Tibial nerve (tissue), 4 donors: Measurements from ENCODE around the gene CAMK1D. TPM values are rescaled to one million over a fixed set of nuclear protein-coding genes. Genes with fewer than 3 reads are reported as not detected.

Source experiments
- DNase-seq, 2 donors: peaks; one replicate each; pipeline ENCODE4 v3.0.0-alpha.2; 2019; ENCODE audit warnings: low spot score in 2 of 2
- H3K27ac ChIP-seq, 4 donors: fragments of 200-600 bp; sonication (generic) in 3 of 4; one replicate each; pipeline ENCODE4 v1.5.1; 2017 to 2019; ENCODE audit warnings: mild to moderate bottlenecking in 1 of 4
- H3K27me3 ChIP-seq, 2 donors: fragments of 200-600 bp; sonication (generic) in 1 of 2; one replicate each; pipeline versions ENCODE4 v1.5.1 to v1.6.0; 2017 to 2019
- H3K36me3 ChIP-seq, 3 donors: fragments of 200-600 bp; sonication (generic); one replicate each; pipeline ENCODE4 v1.5.1; 2018 to 2019
- H3K4me1 ChIP-seq, 4 donors: fragments of 200-600 bp; sonication (generic) in 3 of 4; one replicate each; pipeline ENCODE4 v1.5.1; 2017 to 2019
- H3K4me3 ChIP-seq, 4 donors: fragments of 200-600 bp; sonication (generic) in 3 of 4; one replicate each; pipeline ENCODE4 v1.5.1; 2017 to 2019; ENCODE audit warnings: mild to moderate bottlenecking in 1 of 4, moderate library complexity in 1 of 4
- H3K9me3 ChIP-seq, 4 donors: fragments of 200-600 bp; sonication (generic) in 3 of 4; one replicate each; pipeline ENCODE4 v1.5.1; 2017 to 2019
- CTCF ChIP-seq, 5 experiments: fragments of 200-600 bp in 3 of 5; fragments of 450-650 bp in 2 of 5; sonication (generic) in 3 of 5; IDR thresholded peaks; one replicate each; pipeline ENCODE4 v1.5.1; 2016 to 2019; ENCODE audit warnings: antibody characterized with exemption in 5 of 5, mild to moderate bottlenecking in 3 of 5, moderate library complexity in 2 of 5
- EP300 ChIP-seq, 2 donors: sonication (generic); formaldehyde crosslinking; IDR thresholded peaks; one replicate each; pipeline ENCODE4 v1.6.1; 2017; ENCODE audit warnings: antibody characterized with exemption in 2 of 2, mild to moderate bottlenecking in 1 of 2
- POLR2A ChIP-seq, 2 donors: fragments of 450-650 bp; IDR thresholded peaks; one replicate each; pipeline ENCODE4 v1.6.1; 2017; ENCODE audit warnings: antibody characterized with exemption in 2 of 2, mild to moderate bottlenecking in 2 of 2, moderate library complexity in 2 of 2
- WGBS, 2 donors: methylation state at CpG; one replicate each; pipeline ENCODE4 v1.1.5; 2018; 5-methylcytosine and 5-hydroxymethylcytosine counted together
- total RNA-seq, 4 donors: library from RNA; depleted of rRNA; stranded (reverse); fragments of >200 nt; gene quantifications; one replicate each; pipeline ENCODE4 v1.1.0, GENCODE V29; 2016

Gene CAMK1D
- total RNA-seq, 4 donors from 2014 or later = 6.9 to 20.5 (median 17.2) TPM

GRCh38 chr10:12375076-12375504 lies 25.7 kb downstream of the CAMK1D start:
- no peak for TF ChIP-seq CTCF (IDR thresholded peaks at IDR 0.05)
- TF ChIP-seq POLR2A (IDR thresholded peaks at IDR 0.05) = no peak
- no peak for TF ChIP-seq EP300 (IDR thresholded peaks at IDR 0.05)
- Histone ChIP-seq H3K4me3 (no peak overlapping the region), H3K27me3 (no peaks in the 10 kb centered on the region), H3K36me3 (no peaks in the 10 kb centered on the region), H3K9me3 (no peaks in the 10 kb centered on the region), H3K27ac (no peak overlapping the region), H3K4me1 (no peaks in the 10 kb centered on the region)
- no peak for DNase-seq
- 76 to 84% methylated on average over 11 of the region's 11 CpGs for WGBS, 2 donors

- TF ChIP-seq EP300 (IDR thresholded peaks at IDR 0.05) = no peak
- TF ChIP-seq CTCF (IDR thresholded peaks at IDR 0.05) = no peak
- no peak for TF ChIP-seq POLR2A (IDR thresholded peaks at IDR 0.05)
- Histone ChIP-seq H3K4me1 (no peaks in the 10 kb centered on the region), H3K27ac (no peak overlapping the region), H3K9me3 (no peaks in the 10 kb centered on the region), H3K36me3 (no peaks in the 10 kb centered on the region), H3K4me3 (no peak overlapping the region), H3K27me3 (no peaks in the 10 kb centered on the region)
- DNase-seq = no peak
- 94 to 95% methylated on average over 12 of the region's 12 CpGs for WGBS, 2 donors
These were observed 26.9 kb downstream of the CAMK1D start for GRCh38 chr10:12376211-12376610.

GRCh38 chr10:12377658-12378290 lies 28.4 kb downstream of the CAMK1D start:
- peaks cover 0 to 2% (median 0%) of the 10 kb centered on the region in 4 donors for H3K4me1 ChIP-seq
- no peaks in the 10 kb centered on the region for H3K27me3 ChIP-seq
- H3K9me3 ChIP-seq = no peaks in the 10 kb centered on the region
- no peak overlapping the region for H3K4me3 ChIP-seq
- no peaks in the 10 kb centered on the region for H3K36me3 ChIP-seq
- no peak for TF ChIP-seq POLR2A (IDR thresholded peaks at IDR 0.05)
- TF ChIP-seq CTCF (IDR thresholded peaks at IDR 0.05) = no peak
- WGBS, 2 donors = 69 to 70% methylated on average over 7 of the region's 7 CpGs
- no peak overlapping the region for H3K27ac ChIP-seq
- no peak for DNase-seq

GRCh38 chr10:12380999-12381398 lies 31.7 kb downstream of the CAMK1D start:
- Histone ChIP-seq H3K27me3 (no peaks in the 10 kb centered on the region), H3K27ac (no peak overlapping the region)
- 91% methylated on average over 5 of the region's 5 CpGs for WGBS, 2 donors

More at GRCh38 chr10:12380999-12381398, 31.7 kb downstream of the CAMK1D start:
- no peaks in the 10 kb centered on the region for H3K36me3 ChIP-seq
- H3K4me1 ChIP-seq = peaks cover 0 to 4% (median 0%) of the 10 kb centered on the region in 4 donors
- no peaks in the 10 kb centered on the region for H3K9me3 ChIP-seq
- TF ChIP-seq CTCF (IDR thresholded peaks at IDR 0.05) (no peak), POLR2A (IDR thresholded peaks at IDR 0.05) (no peak), EP300 (IDR thresholded peaks at IDR 0.05) (no peak)
- no peak overlapping the region for H3K4me3 ChIP-seq
- no peak for DNase-seq
